GM12878 (cell line): ENCODE results near the gene ADAM33. TPM values are rescaled to one million over a fixed set of nuclear protein-coding genes. Genes with fewer than 3 reads are reported as not detected.

Source experiments
- ATAC-seq: fragments of 200-7000 bp; cut with Tn5 transposase; 3 replicates; pipeline ENCODE4 v1.9.1; 2020; ENCODE audit warnings: mild to moderate bottlenecking, moderate library complexity
- BruUV-seq: library from RNA; stranded (reverse); fragments of 400-500 nt; replicated peaks from 2 replicates; lab custom pipeline; 2021; lab: Mats Ljungman, UMichigan
- CTCF ChIA-PET: fragments of 300-600 bp; sonication (Branson Sonifier 250); formaldehyde crosslinking; extraction: SDS; loops from one replicate; lab custom pipeline; 2021; ENCODE audit warnings: inconsistent platforms; lab: Yijun Ruan, JAX
- POLR2A ChIA-PET: fragments of 350-600 bp; formaldehyde crosslinking; extraction: SDS; loops from one replicate; lab custom pipeline; 2021; ENCODE audit warnings: inconsistent platforms; lab: Charles Lee
- RAD21 ChIA-PET: fragments of 300-600 bp; sonication (Branson Sonifier 250); formaldehyde crosslinking; loops from one replicate; lab custom pipeline; 2023; ENCODE audit warnings: antibody characterized with exemption; ENCODE audit not compliant: unreplicated experiment; lab: Charles Lee
- SMC1A ChIA-PET: fragments of 300-600 bp; sonication (Branson Sonifier 250); formaldehyde crosslinking; loops from one replicate; lab custom pipeline; 2023; ENCODE audit not compliant: unreplicated experiment, uncharacterized antibody; lab: Charles Lee
- DNase-seq: peaks from one replicate; pipeline ENCODE4 v3.0.0-alpha.2; 2011; ENCODE audit warnings: low read depth, low spot score
- FAIRE-seq: peaks from 3 replicates; lab custom pipeline; 2011; peaks lifted over from hg19 to GRCh38; lab: Jason Lieb, UNC
- H2AFZ ChIP-seq: 2 replicates; pipeline ENCODE4 v1.6.0; 2011; ENCODE audit warnings: low read depth, low read length, control low read depth; ENCODE audit not compliant: control insufficient read depth
- H3K27ac ChIP-seq: 2 replicates; pipeline ENCODE4 v1.5.1; 2011; ENCODE audit warnings: control low read depth; ENCODE audit not compliant: control insufficient read depth, insufficient read depth
- H3K27me3 ChIP-seq, 2 experiments: replicated peaks in 1 of 2; 2 replicates each; pipeline versions ENCODE4 v1.6.0 to v1.6.1; 2011; ENCODE audit warnings: low read length in 1 of 2; ENCODE audit not compliant: control insufficient read depth in 2 of 2, insufficient read depth in 2 of 2
- H3K36me3 ChIP-seq, 2 experiments: 2 replicates each; pipeline ENCODE4 v1.5.1; 2011; ENCODE audit warnings: low read length in 1 of 2; ENCODE audit not compliant: control insufficient read depth in 2 of 2, insufficient read depth in 2 of 2
- H3K4me1 ChIP-seq: 2 replicates; pipeline ENCODE4 v1.6.1; 2011; ENCODE audit warnings: mild to moderate bottlenecking, low read length, moderate library complexity, mixed read lengths; ENCODE audit not compliant: control insufficient read depth, insufficient read depth
- H3K4me2 ChIP-seq: 2 replicates; pipeline ENCODE4 v1.6.0; 2011; ENCODE audit warnings: control low read depth; ENCODE audit not compliant: control insufficient read depth, insufficient read depth
- H3K4me3 ChIP-seq: fragments of 200-600 bp; sonication (generic); 2 replicates; pipeline ENCODE4 v1.5.1; 2016
- H3K79me2 ChIP-seq: 2 replicates; pipeline ENCODE4 v1.6.0; 2011; ENCODE audit warnings: low read length; ENCODE audit not compliant: control insufficient read depth, insufficient read depth
- H3K9ac ChIP-seq: 2 replicates; pipeline ENCODE4 v1.8.0; 2011; ENCODE audit warnings: low read length, control low read depth, mixed read lengths; ENCODE audit not compliant: control insufficient read depth, insufficient read depth
- H3K9me3 ChIP-seq: replicated peaks from 3 replicates; pipeline ENCODE4 v1.5.1; 2011; ENCODE audit warnings: mild to moderate bottlenecking, low read length; ENCODE audit not compliant: control insufficient read depth, insufficient read depth
- H4K20me1 ChIP-seq: 2 replicates; pipeline ENCODE4 v1.6.0; 2011; ENCODE audit not compliant: control insufficient read depth, insufficient read depth
- BACH1 ChIP-seq: fragments of 450-650 bp; IDR thresholded peaks from 2 replicates; pipeline ENCODE4 v1.6.1; 2017; ENCODE audit warnings: mild to moderate bottlenecking, borderline replicate concordance
- BCL11A ChIP-seq: IDR thresholded peaks from 2 replicates; pipeline ENCODE4 v1.6.1; 2011; ENCODE audit warnings: low read depth, low read length
- EZH2 ChIP-seq: IDR thresholded peaks from 2 replicates; pipeline ENCODE4 v1.6.1; 2012; ENCODE audit warnings: low read depth, mild to moderate bottlenecking, control low read depth, inconsistent platforms, low read length, borderline replicate concordance; ENCODE audit not compliant: control insufficient read depth
- HCFC1 ChIP-seq: fragments of 150-350 bp; IDR thresholded peaks from 2 replicates; pipeline ENCODE4 v1.6.1; 2014; ENCODE audit warnings: low read length
- SMAD1 ChIP-seq: fragments of 450-650 bp; IDR thresholded peaks from 2 replicates; pipeline ENCODE4 v1.6.1; 2018; ENCODE audit warnings: mild to moderate bottlenecking, low read depth; ENCODE audit not compliant: partially characterized antibody
- SMARCA5 ChIP-seq: fragments of 450-650 bp; IDR thresholded peaks from 2 replicates; pipeline ENCODE4 v1.6.1; 2017; ENCODE audit warnings: mild to moderate bottlenecking
- SUZ12 ChIP-seq: fragments of 200-600 bp; sonication (generic); IDR thresholded peaks from one replicate; pipeline ENCODE4 v1.6.1; 2018; ENCODE audit warnings: antibody characterized with exemption, mild to moderate bottlenecking; ENCODE audit not compliant: unreplicated experiment
- TBL1XR1 ChIP-seq: IDR thresholded peaks from 2 replicates; pipeline ENCODE4 v1.6.1; 2012; ENCODE audit warnings: low read depth, low read length, improper control_type of control experiment
- WGBS: methylation state at CpG from one replicate; pipeline ENCODE4 v1.1.6; 2016; ENCODE audit warnings: low lambda C conversion rate; ENCODE audit not compliant: insufficient replicate concordance, insufficient coverage; ENCODE audit errors: missing lambda C conversion rate; 5-methylcytosine and 5-hydroxymethylcytosine counted together
- in situ Hi-C: fragments of 300-500 bp; cut with MboI; formaldehyde crosslinking; loops from 9 replicates; pipeline ENCODE4 v1.14.3; 2018; ENCODE audit warnings: mixed read lengths
- intact Hi-C: fragments of 100-400 bp; cut with micrococcal nuclease; formaldehyde crosslinking; loops from one replicate; pipeline ENCODE4 v1.14.2; 2022; ENCODE audit not compliant: unreplicated experiment
- polyA plus RNA-seq, 11 experiments: library from polyadenylated mRNA; depleted of rRNA in 4 of 11; unstranded in 6 of 11; stranded (reverse) in 5 of 11; fragments of >200 nt; fragmentation: Nextera tagmentation in 4 of 11; fragmentation: Illumina TruSeq in 1 of 11; extraction: Ambion mirVana in 4 of 11; extraction: Trizol in 1 of 11; gene quantifications; 1 replicate in 1 of 11; 2 replicates in 10 of 11; pipeline versions ENCODE4 v1.2.1 to v1.2.3, GENCODE V29; 2011 to 2016; ENCODE audit warnings: inconsistent platforms in 2 of 11, missing spikeins in 2 of 11, low read depth in 1 of 11
- total RNA-seq, 4 experiments: library from RNA; depleted of rRNA in 3 of 4; stranded (reverse); fragments of >200 nt in 3 of 4; fragmentation: Illumina TruSeq in 1 of 4; extraction: Trizol in 1 of 4; gene quantifications; 2 replicates each; pipeline versions ENCODE4 v1.2.1 to v1.2.3, GENCODE V29; 2013 to 2021
- TF ChIP-seq, protein P1 (sequence below): IDR thresholded peaks from 2 replicates; pipeline ENCODE4 v1.6.1; 2012; ENCODE audit warnings: low read length, inconsistent platforms
- TF ChIP-seq, protein P2 (sequence below): IDR thresholded peaks from 2 replicates; pipeline ENCODE4 v1.6.1; 2012; ENCODE audit warnings: improper control_type of control experiment, low read depth, low read length; ENCODE audit not compliant: insufficient replicate concordance

ADAM33 gene
- total and polyA plus RNA-seq, 10 of the 15 experiments (the other 5 are each of a cell fraction or from before 2014, with no cell fraction given) = not detected

- TF ChIP-seq BCL11A (peak; percentile 83), TBL1XR1 (peak; percentile 66; the same call in 1 of the 2 replicates), BACH1 (peak; percentile 54; the same call in 1 of the 2 replicates)
- TF ChIP-seq, protein P1, sequence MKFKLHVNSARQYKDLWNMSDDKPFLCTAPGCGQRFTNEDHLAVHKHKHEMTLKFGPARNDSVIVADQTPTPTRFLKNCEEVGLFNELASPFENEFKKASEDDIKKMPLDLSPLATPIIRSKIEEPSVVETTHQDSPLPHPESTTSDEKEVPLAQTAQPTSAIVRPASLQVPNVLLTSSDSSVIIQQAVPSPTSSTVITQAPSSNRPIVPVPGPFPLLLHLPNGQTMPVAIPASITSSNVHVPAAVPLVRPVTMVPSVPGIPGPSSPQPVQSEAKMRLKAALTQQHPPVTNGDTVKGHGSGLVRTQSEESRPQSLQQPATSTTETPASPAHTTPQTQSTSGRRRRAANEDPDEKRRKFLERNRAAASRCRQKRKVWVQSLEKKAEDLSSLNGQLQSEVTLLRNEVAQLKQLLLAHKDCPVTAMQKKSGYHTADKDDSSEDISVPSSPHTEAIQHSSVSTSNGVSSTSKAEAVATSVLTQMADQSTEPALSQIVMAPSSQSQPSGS = peak; percentile 74
Measured at GRCh38 chr20:3658716-3659491, 22.9 kb downstream of the ADAM33 start (continued).

DNA sequence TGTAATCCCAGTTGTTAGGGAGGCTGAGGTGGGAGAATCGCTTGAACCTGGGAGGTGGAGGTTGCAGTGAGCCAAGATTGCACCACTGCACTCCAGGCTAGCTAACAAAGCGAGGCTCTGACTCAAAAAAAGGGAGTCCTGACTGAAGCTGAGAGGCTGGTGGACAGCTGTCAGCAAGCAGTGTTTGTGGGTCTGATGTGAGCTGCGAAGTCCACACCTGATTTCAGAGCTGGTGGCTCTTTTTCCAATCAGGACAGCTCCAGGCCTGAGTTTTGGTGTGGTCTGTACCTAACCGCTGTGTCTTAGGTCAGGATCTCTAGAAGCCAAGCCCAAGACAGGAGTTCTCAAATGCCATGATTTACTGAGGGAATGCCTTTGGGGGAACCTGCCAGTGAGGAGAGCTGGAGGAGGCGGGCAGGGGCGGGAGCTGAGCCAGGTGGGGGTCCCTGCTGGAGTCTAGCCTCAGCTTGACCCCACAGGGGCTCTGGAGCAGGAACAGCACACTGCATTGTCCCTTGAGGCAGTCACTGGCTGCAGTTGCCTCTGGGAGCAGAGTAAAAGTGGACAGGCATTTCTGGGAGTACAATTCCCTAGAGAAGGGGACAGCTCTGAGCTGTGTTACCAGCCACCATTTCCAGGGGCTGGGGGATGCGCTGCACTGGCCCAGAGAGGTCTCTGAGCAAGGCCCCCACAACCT is 23.6 kb downstream of the ADAM33 start:
- ATAC-seq = no peak
- Histone ChIP-seq H3K27ac (0 out of 2 replicates have a peak overlapping the region, but pooled peaks have one; percentile 20), H2AFZ (peak overlapping the region; percentile 90), H3K79me2 (no peaks in the 10 kb centered on the region), H3K27me3 (peaks cover 6 to 11% of the 10 kb centered on the region in 2 experiments; a peak in 3 of 4 replicates), H3K9me3 (no peaks in the 10 kb centered on the region), H3K4me2 (no peak overlapping the region; the same call in 1 of the 2 replicates), H3K4me1 (peaks cover 22% of the 10 kb centered on the region), H3K4me3 (no peak overlapping the region), H3K36me3 (no peaks in the 10 kb centered on the region), H4K20me1 (peaks cover 5% of the 10 kb centered on the region; the same call in 1 of the 2 replicates), H3K9ac (no peak overlapping the region)
- no peak for DNase-seq
- BruUV-seq = no TSS peak
- 64% methylated on average over 7 of the region's 7 CpGs for WGBS
- peak; percentile 57 for FAIRE-seq
- ChIA-PET RAD21 (interaction anchor here (1.1 kb wide), 1 partner anchor 33 kb away, joined by 8 read pairs; no protein-coding TSS in a partner anchor), CTCF (interaction anchor here (0.7 to 1.3 kb wide), 5 partner anchors 13 to 53 kb away, joined by 3 to 5 read pairs (median 3); no protein-coding TSS in a partner anchor), SMC1A (interaction anchor here (0.9 to 1.0 kb wide), 5 partner anchors 9 to 57 kb away, joined by 3 to 4 read pairs (median 3); no protein-coding TSS in a partner anchor), POLR2A (interaction anchor here (0.6 kb wide), 1 partner anchor 235 kb away, joined by 4 read pairs; no protein-coding TSS in a partner anchor)
- intact Hi-C loops (no loop called here), in situ Hi-C loops (no loop called here)
- no peak for TF ChIP-seq SUZ12
- TF ChIP-seq SMAD1 = no peak
- no peak for TF ChIP-seq HCFC1
- no peak for TF ChIP-seq SMARCA5
- TF ChIP-seq EZH2 = no peak
- TF ChIP-seq, protein P2, sequence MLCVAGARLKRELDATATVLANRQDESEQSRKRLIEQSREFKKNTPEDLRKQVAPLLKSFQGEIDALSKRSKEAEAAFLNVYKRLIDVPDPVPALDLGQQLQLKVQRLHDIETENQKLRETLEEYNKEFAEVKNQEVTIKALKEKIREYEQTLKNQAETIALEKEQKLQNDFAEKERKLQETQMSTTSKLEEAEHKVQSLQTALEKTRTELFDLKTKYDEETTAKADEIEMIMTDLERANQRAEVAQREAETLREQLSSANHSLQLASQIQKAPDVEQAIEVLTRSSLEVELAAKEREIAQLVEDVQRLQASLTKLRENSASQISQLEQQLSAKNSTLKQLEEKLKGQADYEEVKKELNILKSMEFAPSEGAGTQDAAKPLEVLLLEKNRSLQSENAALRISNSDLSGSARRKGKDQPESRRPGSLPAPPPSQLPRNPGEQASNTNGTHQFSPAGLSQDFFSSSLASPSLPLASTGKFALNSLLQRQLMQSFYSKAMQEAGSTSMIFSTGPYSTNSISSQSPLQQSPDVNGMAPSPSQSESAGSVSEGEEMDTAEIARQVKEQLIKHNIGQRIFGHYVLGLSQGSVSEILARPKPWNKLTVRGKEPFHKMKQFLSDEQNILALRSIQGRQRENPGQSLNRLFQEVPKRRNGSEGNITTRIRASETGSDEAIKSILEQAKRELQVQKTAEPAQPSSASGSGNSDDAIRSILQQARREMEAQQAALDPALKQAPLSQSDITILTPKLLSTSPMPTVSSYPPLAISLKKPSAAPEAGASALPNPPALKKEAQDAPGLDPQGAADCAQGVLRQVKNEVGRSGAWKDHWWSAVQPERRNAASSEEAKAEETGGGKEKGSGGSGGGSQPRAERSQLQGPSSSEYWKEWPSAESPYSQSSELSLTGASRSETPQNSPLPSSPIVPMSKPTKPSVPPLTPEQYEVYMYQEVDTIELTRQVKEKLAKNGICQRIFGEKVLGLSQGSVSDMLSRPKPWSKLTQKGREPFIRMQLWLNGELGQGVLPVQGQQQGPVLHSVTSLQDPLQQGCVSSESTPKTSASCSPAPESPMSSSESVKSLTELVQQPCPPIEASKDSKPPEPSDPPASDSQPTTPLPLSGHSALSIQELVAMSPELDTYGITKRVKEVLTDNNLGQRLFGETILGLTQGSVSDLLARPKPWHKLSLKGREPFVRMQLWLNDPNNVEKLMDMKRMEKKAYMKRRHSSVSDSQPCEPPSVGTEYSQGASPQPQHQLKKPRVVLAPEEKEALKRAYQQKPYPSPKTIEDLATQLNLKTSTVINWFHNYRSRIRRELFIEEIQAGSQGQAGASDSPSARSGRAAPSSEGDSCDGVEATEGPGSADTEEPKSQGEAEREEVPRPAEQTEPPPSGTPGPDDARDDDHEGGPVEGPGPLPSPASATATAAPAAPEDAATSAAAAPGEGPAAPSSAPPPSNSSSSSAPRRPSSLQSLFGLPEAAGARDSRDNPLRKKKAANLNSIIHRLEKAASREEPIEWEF = no peak
